ENCODE data around the gene ROR2.

Gene ROR2

GRCh38 chr9:91734371-91734981 is 215.6 kb downstream of the ROR2 start:
- DNase-seq: peak in 1 of 2 experiments; percentile 43

GRCh38 chr9:91733006-91733624 is 216.9 kb downstream of the ROR2 start:
- DNase-seq: no peak

- no peak for DNase-seq
Measured at GRCh38 chr9:91732187-91733005, 217.6 kb downstream of the ROR2 start.

GRCh38 chr9:91730806-91731205 is 219.2 kb downstream of the ROR2 start:
- no peak for DNase-seq

GRCh38 chr9:91729558-91729842 is 220.5 kb downstream of the ROR2 start:
- DNase-seq: no peak

GRCh38 chr9:91727972-91728371 is 222.1 kb downstream of the ROR2 start:
- DNase-seq: no peak

- DNase-seq: peak in 1 of 2 experiments; percentile 40
Measured at GRCh38 chr9:91727316-91727861, 222.6 kb downstream of the ROR2 start.

- DNase-seq: no peak
Measured at GRCh38 chr9:91726406-91727100, 223.5 kb downstream of the ROR2 start.

- no peak for DNase-seq
Measured at GRCh38 chr9:91725651-91726050, 224.4 kb downstream of the ROR2 start.

GRCh38 chr9:91724609-91725505 is 225.2 kb downstream of the ROR2 start:
- DNase-seq: no peak

GRCh38 chr9:91724068-91724440 is 226.0 kb downstream of the ROR2 start:
- DNase-seq: no peak

GRCh38 chr9:91723420-91724067 is 226.5 kb downstream of the ROR2 start:
- DNase-seq: no peak

GRCh38 chr9:91720751-91721705 is 229.0 kb downstream of the ROR2 start:
- DNase-seq: no peak

GRCh38 chr9:91720313-91720712 is 229.7 kb downstream of the ROR2 start:
- DNase-seq: no peak

GRCh38 chr9:91718071-91718470 is 232.0 kb downstream of the ROR2 start:
- no peak for DNase-seq

- no peak for DNase-seq
Measured at GRCh38 chr9:91716815-91717214, 233.2 kb downstream of the ROR2 start.

- no peak for DNase-seq
Measured at GRCh38 chr9:91716239-91716638, 233.8 kb downstream of the ROR2 start.

GRCh38 chr9:91714874-91715615 is 235.0 kb downstream of the ROR2 start:
- DNase-seq: no peak

GRCh38 chr9:91714020-91714806 is 235.8 kb downstream of the ROR2 start:
- DNase-seq: peak; percentile 32 to 75
